ENCODE results near the gene FAM120B.

GRCh38 chr6:170445487-170445886, 138.9 kb downstream of the FAM120B start:
- no peak for TF ChIP-seq EZH2 (IDR thresholded peaks at IDR 0.05; ENCODE audit: insufficient read depth, poor library complexity, severe bottlenecking)
- no peak for TF ChIP-seq EZH2phosphoT487 (IDR thresholded peaks at IDR 0.05; ENCODE audit: insufficient read depth, low read depth)
